HG03159 (cell line): ENCODE data around the gene TMOD4.
"Not testable (repeated sequence)": the region's sequence is repeated elsewhere in the genome, so short reads cannot be mapped to it uniquely, and the experiment has no call there.

Experiments used
- ATAC-seq: cut with Tn5 transposase; IDR thresholded peaks from one replicate; pipeline ENCODE4 v1.9.1; 2021; ENCODE audit warnings: mild to moderate bottlenecking, moderate library complexity; ENCODE audit not compliant: unreplicated experiment

The TMOD4 gene

GRCh38 chr1:151175863-151176262, at the start of gene TMOD4:
TMOD4 (minus strand) TSS chr1:151175981; CDS start chr1:151174875, 1,106 bp downstream.
- ATAC-seq = no peak

- ATAC-seq = no peak
Observed at GRCh38 chr1:151222130-151222529, 46.3 kb upstream of the TMOD4 start.

- no peak for ATAC-seq
Observed at GRCh38 chr1:151221616-151222015, 45.8 kb upstream of the TMOD4 start.

GRCh38 chr1:151213560-151213959, 37.8 kb upstream of the TMOD4 start:
- no peak for ATAC-seq

GRCh38 chr1:151211972-151212705, 36.4 kb upstream of the TMOD4 start:
- no peak for ATAC-seq

GRCh38 chr1:151210830-151211229, 35.0 kb upstream of the TMOD4 start:
- ATAC-seq = no peak

- ATAC-seq = not testable (repeated sequence)
Observed at GRCh38 chr1:151205381-151205965, 29.7 kb upstream of the TMOD4 start.

- no peak for ATAC-seq
Observed at GRCh38 chr1:151199873-151200581, 24.2 kb upstream of the TMOD4 start.

GRCh38 chr1:151198254-151199127, 22.7 kb upstream of the TMOD4 start, which contains the start of gene PIP5K1A:
PIP5K1A (plus strand) TSS chr1:151198552; CDS start chr1:151198997, 445 bp downstream.
- peak; percentile 90 for ATAC-seq

GRCh38 chr1:151197863-151198253, 22.1 kb upstream of the TMOD4 start:
- ATAC-seq = no peak

GRCh38 chr1:151196292-151196800, 20.6 kb upstream of the TMOD4 start:
- no peak for ATAC-seq

- not testable (repeated sequence) for ATAC-seq
Observed at GRCh38 chr1:151194894-151195594, 19.3 kb upstream of the TMOD4 start.

- ATAC-seq = no peak
Observed at GRCh38 chr1:151193856-151194255, 18.1 kb upstream of the TMOD4 start.

GRCh38 chr1:151193304-151193703, 17.5 kb upstream of the TMOD4 start:
- no peak for ATAC-seq

- ATAC-seq = no peak
Observed at GRCh38 chr1:151192047-151192446, 16.3 kb upstream of the TMOD4 start.

- peak; percentile 90 for ATAC-seq
Observed at GRCh38 chr1:151189637-151190445, 14.1 kb upstream of the TMOD4 start, which contains the start of gene VPS72. VPS72 (minus strand) TSS chr1:151190197; CDS start chr1:151190121, 76 bp downstream.

- ATAC-seq = not testable (repeated sequence)
Observed at GRCh38 chr1:151188667-151189066, 12.9 kb upstream of the TMOD4 start.

GRCh38 chr1:151187205-151187604, 11.4 kb upstream of the TMOD4 start:
- no peak for ATAC-seq

GRCh38 chr1:151184211-151184610, 8.4 kb upstream of the TMOD4 start:
- ATAC-seq = no peak
